ENCODE data around the gene NFKBIE. TPM values are rescaled to one million over a fixed set of nuclear protein-coding genes. Genes with fewer than 3 reads are reported as not detected.

Gene NFKBIE
- polyA plus RNA-seq, 1 donor (not counting 4 experiments of a cell fraction or from before 2014, with no cell fraction given), result 7.3 TPM

DNA sequence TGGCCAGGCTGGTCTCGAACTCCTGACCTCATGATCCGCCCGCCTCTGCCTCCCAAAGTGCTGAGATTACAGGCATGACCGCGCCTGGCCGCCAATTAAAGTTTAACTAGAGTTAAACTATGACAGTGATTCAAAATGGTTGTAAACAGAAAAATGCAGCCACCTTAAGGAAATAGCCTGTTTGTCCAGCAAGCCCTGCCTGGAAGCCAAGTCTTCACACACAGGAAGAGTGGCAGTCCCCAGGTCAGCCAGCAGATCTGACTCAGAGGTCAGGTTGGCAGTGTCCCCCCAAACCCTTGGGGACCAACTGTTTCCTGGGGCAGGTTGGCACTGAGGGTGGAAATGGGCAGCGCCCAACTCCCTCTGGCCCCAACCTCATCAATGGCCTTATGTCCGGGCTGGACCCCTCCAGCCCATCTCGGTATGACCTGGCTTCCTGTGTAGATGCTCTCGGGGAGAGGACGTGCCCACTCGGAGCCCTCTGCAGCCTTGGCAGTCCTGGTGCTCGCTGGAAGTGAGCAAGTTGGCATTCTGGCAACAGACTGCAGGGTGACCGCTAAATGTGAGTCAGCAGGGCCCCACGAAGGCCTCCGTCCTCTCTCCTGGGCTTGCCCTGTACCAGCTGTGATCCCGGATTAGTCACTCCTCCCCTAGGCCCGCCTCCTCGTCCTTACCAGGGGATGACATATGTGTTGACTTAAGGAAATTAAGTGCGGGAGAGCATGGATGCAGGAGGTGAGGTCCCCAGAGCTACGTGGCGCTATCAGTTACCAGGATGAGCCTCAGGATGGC is 28.1 kb downstream of the NFKBIE start:
- Histone ChIP-seq H3K79me2 (ENCODE audit: control insufficient read depth, insufficient read depth, low read length) (no peaks in the 10 kb centered on the region), H3K9me3 (ENCODE audit: control insufficient read depth, low read depth, low read length) (no peaks in the 10 kb centered on the region), H3K27ac (ENCODE audit: control insufficient read depth, insufficient read depth, low read length) (peak overlapping the region; percentile 83), H3K4me2 (ENCODE audit: control insufficient read depth, extremely low read depth, insufficient read depth, low read depth, low read length) (peak overlapping the region; percentile 85), H3K9ac (ENCODE audit: control insufficient read depth, extremely low read depth, insufficient read depth, low read length) (peak overlapping the region; percentile 76), H3K4me1 (ENCODE audit: control insufficient read depth, extremely low read depth, insufficient read depth, low read length) (peaks cover 40% of the 10 kb centered on the region), H3K4me3 (ENCODE audit: control insufficient read depth in 2 of 3, extremely low read depth in 1 of 3, insufficient read depth in 2 of 3, low read depth in 1 of 3, low read length in 3 of 3) (peak overlapping the region; percentile 44 to 69 (median 69)), H2AFZ (ENCODE audit: control insufficient read depth, low read length) (no peak overlapping the region), H3K9me1 (ENCODE audit: control insufficient read depth, extremely low read depth, insufficient read depth, low read length) (peaks cover 3% of the 10 kb centered on the region), H3K36me3 (ENCODE audit: control insufficient read depth in 2 of 2, extremely low read depth in 1 of 2, insufficient read depth in 2 of 2, low read length in 2 of 2) (peaks cover 0 to 6% of the 10 kb centered on the region in 2 experiments), H3K27me3 (ENCODE audit: control insufficient read depth, extremely low read depth, insufficient read depth, low read length) (no peaks in the 10 kb centered on the region), H4K20me1 (ENCODE audit: control insufficient read depth, extremely low read depth, insufficient read depth, low read length) (no peaks in the 10 kb centered on the region)
- DNase-seq (ENCODE audit: low read depth, low spot score) (no peak), FAIRE-seq (peak; percentile 88)
- dilution Hi-C loops (cut with MboI; ENCODE audit: extremely low pct_ligation_motif_present, low sequenced_read_pairs), result no loop called here
- TF ChIP-seq CTCF (optimal IDR thresholded peaks at IDR 0.05 in 1 of 3, IDR thresholded peaks at IDR 0.05 in 1 of 3, conservative IDR thresholded peaks at IDR 0.05 in 1 of 3; ENCODE audit: extremely low read depth in 1 of 3, insufficient read depth in 2 of 3, low read length in 3 of 3) (no peak), EZH2 (IDR thresholded peaks at IDR 0.05; ENCODE audit: low read length) (no peak)

DNA sequence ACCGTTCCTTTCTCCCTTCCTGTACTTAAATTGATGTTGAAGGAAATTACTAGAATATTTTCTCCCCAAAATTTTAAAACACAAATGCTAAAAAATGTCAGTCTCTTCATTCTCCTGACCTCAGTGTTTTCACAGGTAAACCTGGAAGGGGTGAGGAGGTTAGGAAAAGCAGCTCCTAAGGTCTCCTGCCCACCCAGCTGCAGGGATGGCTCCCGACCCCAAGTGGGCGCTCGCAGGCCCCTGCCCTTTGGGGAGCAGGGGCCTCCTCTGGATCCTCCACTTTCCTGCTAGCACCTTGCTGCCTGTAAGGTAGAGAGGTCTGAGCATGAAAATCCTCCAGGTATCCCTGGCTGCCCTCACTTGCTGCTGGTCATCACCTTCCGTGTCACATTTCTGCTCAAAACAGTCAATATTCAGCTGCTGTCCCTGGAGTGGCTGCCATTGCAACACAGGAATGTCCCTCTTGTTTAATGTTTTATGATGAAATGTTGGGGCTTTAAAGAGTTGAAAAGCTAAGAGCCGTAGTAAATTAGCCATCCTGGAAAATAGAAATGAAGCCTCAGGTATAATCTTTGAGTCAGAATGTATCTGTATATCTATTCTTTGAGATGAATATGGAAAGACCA is 29.3 kb downstream of the NFKBIE start:
- peaks cover 4 to 13% of the 10 kb centered on the region in 2 experiments for H3K36me3 ChIP-seq (ENCODE audit: control insufficient read depth in 2 of 2, extremely low read depth in 1 of 2, insufficient read depth in 2 of 2, low read length in 2 of 2)
- no peaks in the 10 kb centered on the region for H3K9me3 ChIP-seq (ENCODE audit: control insufficient read depth, low read depth, low read length)
- H3K79me2 ChIP-seq (ENCODE audit: control insufficient read depth, insufficient read depth, low read length), result no peaks in the 10 kb centered on the region
- H3K27me3 ChIP-seq (ENCODE audit: control insufficient read depth, extremely low read depth, insufficient read depth, low read length), result no peaks in the 10 kb centered on the region
- no peaks in the 10 kb centered on the region for H4K20me1 ChIP-seq (ENCODE audit: control insufficient read depth, extremely low read depth, insufficient read depth, low read length)
- TF ChIP-seq CTCF (optimal IDR thresholded peaks at IDR 0.05 in 1 of 3, IDR thresholded peaks at IDR 0.05 in 1 of 3, conservative IDR thresholded peaks at IDR 0.05 in 1 of 3; ENCODE audit: extremely low read depth in 1 of 3, insufficient read depth in 2 of 3, low read length in 3 of 3) (no peak), EZH2 (IDR thresholded peaks at IDR 0.05; ENCODE audit: low read length) (no peak)
- H3K9ac ChIP-seq (ENCODE audit: control insufficient read depth, extremely low read depth, insufficient read depth, low read length), result no peak overlapping the region
- peaks cover 40% of the 10 kb centered on the region for H3K4me1 ChIP-seq (ENCODE audit: control insufficient read depth, extremely low read depth, insufficient read depth, low read length)
- dilution Hi-C loops (cut with MboI; ENCODE audit: extremely low pct_ligation_motif_present, low sequenced_read_pairs), result no loop called here
- H3K9me1 ChIP-seq (ENCODE audit: control insufficient read depth, extremely low read depth, insufficient read depth, low read length), result peaks cover 3% of the 10 kb centered on the region
- H3K4me3 ChIP-seq (ENCODE audit: control insufficient read depth in 2 of 3, extremely low read depth in 1 of 3, insufficient read depth in 2 of 3, low read depth in 1 of 3, low read length in 3 of 3), result no peak overlapping the region
- no peak for DNase-seq (ENCODE audit: low read depth, low spot score)
- H2AFZ ChIP-seq (ENCODE audit: control insufficient read depth, low read length), result no peak overlapping the region
- no peak overlapping the region for H3K4me2 ChIP-seq (ENCODE audit: control insufficient read depth, extremely low read depth, insufficient read depth, low read depth, low read length)
- FAIRE-seq, result no peak
- H3K27ac ChIP-seq (ENCODE audit: control insufficient read depth, insufficient read depth, low read length), result no peak overlapping the region
